ENCODE results near the gene MEF2C.
A peak's percentile ranks its signal among the peaks of the same experiment; 100 is the strongest.

DNA sequence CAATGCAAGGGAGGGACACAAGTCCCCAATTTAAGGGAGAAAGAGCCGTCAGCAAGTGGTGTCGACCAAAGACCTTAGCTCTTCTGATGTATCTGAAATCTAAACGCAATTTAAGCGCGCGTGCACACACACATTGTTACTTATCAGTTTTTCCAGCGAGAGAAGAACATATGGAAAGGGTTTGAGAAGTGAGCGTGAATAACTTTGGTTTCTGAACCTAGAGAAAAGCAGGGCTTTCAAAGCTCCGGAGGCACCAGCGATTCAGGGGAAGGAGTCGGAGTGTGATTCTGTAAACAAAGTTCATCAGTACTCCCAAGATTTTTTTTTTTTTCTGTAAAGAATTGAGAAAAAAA, 191.8 kb downstream of the MEF2C start:
- TF ChIP-seq, protein P1, sequence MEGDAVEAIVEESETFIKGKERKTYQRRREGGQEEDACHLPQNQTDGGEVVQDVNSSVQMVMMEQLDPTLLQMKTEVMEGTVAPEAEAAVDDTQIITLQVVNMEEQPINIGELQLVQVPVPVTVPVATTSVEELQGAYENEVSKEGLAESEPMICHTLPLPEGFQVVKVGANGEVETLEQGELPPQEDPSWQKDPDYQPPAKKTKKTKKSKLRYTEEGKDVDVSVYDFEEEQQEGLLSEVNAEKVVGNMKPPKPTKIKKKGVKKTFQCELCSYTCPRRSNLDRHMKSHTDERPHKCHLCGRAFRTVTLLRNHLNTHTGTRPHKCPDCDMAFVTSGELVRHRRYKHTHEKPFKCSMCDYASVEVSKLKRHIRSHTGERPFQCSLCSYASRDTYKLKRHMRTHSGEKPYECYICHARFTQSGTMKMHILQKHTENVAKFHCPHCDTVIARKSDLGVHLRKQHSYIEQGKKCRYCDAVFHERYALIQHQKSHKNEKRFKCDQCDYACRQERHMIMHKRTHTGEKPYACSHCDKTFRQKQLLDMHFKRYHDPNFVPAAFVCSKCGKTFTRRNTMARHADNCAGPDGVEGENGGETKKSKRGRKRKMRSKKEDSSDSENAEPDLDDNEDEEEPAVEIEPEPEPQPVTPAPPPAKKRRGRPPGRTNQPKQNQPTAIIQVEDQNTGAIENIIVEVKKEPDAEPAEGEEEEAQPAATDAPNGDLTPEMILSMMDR (IDR thresholded peaks at IDR 0.05; ENCODE audit: poor library complexity, severe bottlenecking) = peak; percentile 16
- TF ChIP-seq REST (IDR thresholded peaks at IDR 0.05; ENCODE audit: borderline replicate concordance) (no peak), EZH2 (IDR thresholded peaks at IDR 0.05; ENCODE audit: borderline replicate concordance, insufficient read depth, low read length, poor library complexity, severe bottlenecking) (no peak), TAF1 (IDR thresholded peaks at IDR 0.05; ENCODE audit: low read depth) (no peak)
